Measurements from ENCODE around the gene TPPP3. TPM values are rescaled to one million over a fixed set of nuclear protein-coding genes. Genes with fewer than 3 reads are reported as not detected.

Gene TPPP3
- total and polyA plus RNA-seq, 2 donors (not counting 3 experiments of a cell fraction or from before 2014, with no cell fraction given), result 0.33 to 1.3 TPM

DNA sequence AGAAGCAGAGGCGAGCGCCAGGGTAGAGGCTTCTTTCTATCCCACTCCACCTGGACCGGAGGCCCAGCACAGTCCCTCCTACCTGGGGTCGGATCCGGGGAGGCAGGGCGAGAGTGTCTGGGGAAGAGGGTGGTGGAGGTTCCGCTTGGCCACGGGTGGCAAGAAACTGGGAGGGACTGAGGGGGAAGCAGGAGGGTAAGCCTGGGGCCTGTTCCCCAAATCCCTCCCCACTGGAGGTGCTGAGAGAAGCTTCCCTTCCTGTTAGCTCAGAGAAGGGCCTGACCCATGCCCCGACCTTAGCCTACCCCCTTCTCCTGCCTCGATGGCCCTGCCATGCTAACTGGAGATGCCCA lies 1.8 kb upstream of the TPPP3 start:
- Histone ChIP-seq H3K36me3 (ENCODE audit: control insufficient read depth in 2 of 2, extremely low read depth in 1 of 2, insufficient read depth in 2 of 2, low read length in 2 of 2) (no peaks in the 10 kb centered on the region), H2AFZ (ENCODE audit: low read depth, low read length) (no peak overlapping the region), H4K20me1 (replicated peaks; ENCODE audit: control insufficient read depth, extremely low read depth, insufficient read depth, low read length) (no peaks in the 10 kb centered on the region), H3K4me3 (replicated peaks in 1 of 3; ENCODE audit: insufficient read depth in 1 of 3, low read depth in 1 of 3, low read length in 3 of 3) (no peak overlapping the region), H3K27me3 (ENCODE audit: control insufficient read depth in 2 of 2, insufficient read depth in 2 of 2, low read length in 2 of 2) (peaks cover 9 to 11% of the 10 kb centered on the region in 2 experiments), H3K9ac (replicated peaks; ENCODE audit: extremely low read depth, insufficient read depth, low read length) (no peak overlapping the region), H3K4me2 (ENCODE audit: insufficient read depth, low read length) (no peak overlapping the region), H3K79me2 (ENCODE audit: control insufficient read depth, insufficient read depth, low read length) (no peaks in the 10 kb centered on the region), H3K9me1 (replicated peaks; ENCODE audit: control insufficient read depth, extremely low read depth, insufficient read depth, low read length) (no peaks in the 10 kb centered on the region), H3K27ac (ENCODE audit: insufficient read depth, low read depth, low read length) (no peak overlapping the region), H3K4me1 (ENCODE audit: control insufficient read depth, extremely low read depth, insufficient read depth, low read length) (peaks cover 13% of the 10 kb centered on the region), H3K9me3 (replicated peaks; ENCODE audit: control insufficient read depth, insufficient read depth, low read length) (no peaks in the 10 kb centered on the region)
- no TSS peak for BruUV-seq (replicated peaks)
- FAIRE-seq (no peak), DNase-seq (ENCODE audit: low read depth, low spot score) (no peak)
- ChIA-PET POLR2A (no interaction called here), CTCF (interaction anchor here (1.0 to 3.1 kb wide), 6 partner anchors 9 to 134 kb away, joined by 3 to 34 read pairs (median 15); partner anchors contain the start of genes KCTD19 and LRRC36)
- no peak for TF ChIP-seq JUN (IDR thresholded peaks at IDR 0.05; ENCODE audit: borderline replicate concordance, insufficient read depth, insufficient read length, low read depth)
- TF ChIP-seq POLR2AphosphoS5 (IDR thresholded peaks at IDR 0.05; ENCODE audit: insufficient read depth, low read depth, low read length), result no peak
- TF ChIP-seq, protein P1, sequence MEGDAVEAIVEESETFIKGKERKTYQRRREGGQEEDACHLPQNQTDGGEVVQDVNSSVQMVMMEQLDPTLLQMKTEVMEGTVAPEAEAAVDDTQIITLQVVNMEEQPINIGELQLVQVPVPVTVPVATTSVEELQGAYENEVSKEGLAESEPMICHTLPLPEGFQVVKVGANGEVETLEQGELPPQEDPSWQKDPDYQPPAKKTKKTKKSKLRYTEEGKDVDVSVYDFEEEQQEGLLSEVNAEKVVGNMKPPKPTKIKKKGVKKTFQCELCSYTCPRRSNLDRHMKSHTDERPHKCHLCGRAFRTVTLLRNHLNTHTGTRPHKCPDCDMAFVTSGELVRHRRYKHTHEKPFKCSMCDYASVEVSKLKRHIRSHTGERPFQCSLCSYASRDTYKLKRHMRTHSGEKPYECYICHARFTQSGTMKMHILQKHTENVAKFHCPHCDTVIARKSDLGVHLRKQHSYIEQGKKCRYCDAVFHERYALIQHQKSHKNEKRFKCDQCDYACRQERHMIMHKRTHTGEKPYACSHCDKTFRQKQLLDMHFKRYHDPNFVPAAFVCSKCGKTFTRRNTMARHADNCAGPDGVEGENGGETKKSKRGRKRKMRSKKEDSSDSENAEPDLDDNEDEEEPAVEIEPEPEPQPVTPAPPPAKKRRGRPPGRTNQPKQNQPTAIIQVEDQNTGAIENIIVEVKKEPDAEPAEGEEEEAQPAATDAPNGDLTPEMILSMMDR (IDR thresholded peaks at IDR 0.05; ENCODE audit: extremely low read depth in 1 of 2, insufficient read depth in 1 of 2, low read depth in 1 of 2, low read length in 2 of 2), result no peak
- no peak for TF ChIP-seq POLR2A (IDR thresholded peaks at IDR 0.05; ENCODE audit: low read depth, low read length)
- TF ChIP-seq GATA2 (IDR thresholded peaks at IDR 0.05; ENCODE audit: insufficient read depth, insufficient read length, low read depth, low read length), result no peak
- no peak for TF ChIP-seq MYC (IDR thresholded peaks at IDR 0.05; ENCODE audit: low read depth, low read length)
- TF ChIP-seq, protein P2, sequence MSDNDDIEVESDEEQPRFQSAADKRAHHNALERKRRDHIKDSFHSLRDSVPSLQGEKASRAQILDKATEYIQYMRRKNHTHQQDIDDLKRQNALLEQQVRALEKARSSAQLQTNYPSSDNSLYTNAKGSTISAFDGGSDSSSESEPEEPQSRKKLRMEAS (IDR thresholded peaks at IDR 0.05; ENCODE audit: insufficient read depth, insufficient read length), result no peak
- no peak for TF ChIP-seq FOS (IDR thresholded peaks at IDR 0.05; ENCODE audit: borderline replicate concordance, insufficient read depth, low read length)
- no peak for TF ChIP-seq EZH2 (IDR thresholded peaks at IDR 0.05; ENCODE audit: borderline replicate concordance, low read depth, low read length, severe bottlenecking)
- dilution Hi-C loops (cut with MboI; ENCODE audit: extremely low pct_ligation_motif_present, low sequenced_read_pairs) (no loop called here), intact Hi-C loops (cut with micrococcal nuclease) (loop anchor here (10.0 kb wide), 2 partner anchors 200 to 440 kb away; partner anchors contain the start of genes E2F4, ELMO3 and EXOC3L1)

Data from endothelial cell of umbilical vein (primary cell).